CD4-positive, alpha-beta T cell treated with Interleukin-6 for 4 hours (primary cell): ENCODE measurements around the gene C5AR2.
A peak's percentile ranks its signal among the peaks of the same experiment; 100 is the strongest.

ENCODE experiments used
- DNase-seq: peaks from one replicate; pipeline ENCODE4 v3.0.0-alpha.2; 2020; ENCODE audit warnings: mixed read lengths

C5AR2 gene

GRCh38 chr19:47390533-47391488 is 58.8 kb downstream of the C5AR2 start:
- no peak for DNase-seq

GRCh38 chr19:47391510-47392223 is 59.7 kb downstream of the C5AR2 start:
- peak; percentile 86 for DNase-seq
